DND-41 (cell line): ENCODE results near the gene EGFL7.

ENCODE experiments used
- ATAC-seq: fragments of 200-7000 bp; cut with Tn5 transposase; 3 replicates; pipeline ENCODE4 v1.9.1; 2021; ENCODE audit warnings: low read depth; ENCODE audit not compliant: insufficient read depth
- DNase-seq: peaks from one replicate; pipeline ENCODE4 v3.0.0-alpha.2; 2020
- H2AFZ ChIP-seq: 2 replicates; pipeline ENCODE4 v1.6.0; 2012; ENCODE audit warnings: low read depth, low read length
- H3K27ac ChIP-seq: 2 replicates; pipeline ENCODE4 v1.5.1; 2012; ENCODE audit warnings: low read length, inconsistent platforms
- H3K27me3 ChIP-seq: fragments of 200-600 bp; sonication (generic); 2 replicates; pipeline ENCODE4 v1.6.0; 2012; ENCODE audit warnings: low read length, mild to moderate bottlenecking, inconsistent platforms; ENCODE audit not compliant: insufficient read depth, poor library complexity
- H3K36me3 ChIP-seq: 2 replicates; pipeline ENCODE4 v1.5.1; 2012; ENCODE audit warnings: low read length, inconsistent platforms; ENCODE audit not compliant: insufficient read depth
- H3K4me1 ChIP-seq: 2 replicates; pipeline ENCODE4 v1.5.1; 2012; ENCODE audit warnings: mild to moderate bottlenecking, low read length; ENCODE audit not compliant: insufficient read depth
- H3K4me2 ChIP-seq: 2 replicates; pipeline ENCODE4 v1.6.0; 2012; ENCODE audit warnings: mild to moderate bottlenecking, moderate library complexity, low read length, inconsistent platforms; ENCODE audit not compliant: insufficient read depth
- H3K4me3 ChIP-seq, 2 experiments: fragments of 200-600 bp in 1 of 2; shearing (Covaris generic) in 1 of 2; 2 replicates each; pipeline ENCODE4 v1.5.1; 2012 to 2016; ENCODE audit warnings: inconsistent platforms in 2 of 2, low read length in 2 of 2, mild to moderate bottlenecking in 2 of 2, low read depth in 1 of 2, moderate library complexity in 1 of 2
- H3K79me2 ChIP-seq: 2 replicates; pipeline ENCODE4 v1.6.0; 2012; ENCODE audit warnings: low read length, inconsistent platforms; ENCODE audit not compliant: insufficient read depth
- H3K9ac ChIP-seq: 2 replicates; pipeline ENCODE4 v1.6.0; 2012; ENCODE audit warnings: low read depth, mild to moderate bottlenecking, inconsistent platforms, low read length, moderate library complexity
- H3K9me3 ChIP-seq: 2 replicates; pipeline ENCODE4 v1.5.1; 2012; ENCODE audit warnings: low read length, moderate library complexity, mild to moderate bottlenecking, inconsistent platforms; ENCODE audit not compliant: insufficient read depth, severe bottlenecking
- H4K20me1 ChIP-seq: 2 replicates; pipeline ENCODE4 v1.6.0; 2012; ENCODE audit warnings: low read length; ENCODE audit not compliant: insufficient read depth
- CTCF ChIP-seq: IDR thresholded peaks from 2 replicates; pipeline ENCODE4 v1.5.1; 2012; ENCODE audit warnings: borderline replicate concordance, low read length, moderate library complexity, mild to moderate bottlenecking; ENCODE audit not compliant: poor library complexity, severe bottlenecking; ENCODE audit errors: extremely low read depth
- EZH2 ChIP-seq: IDR thresholded peaks from 3 replicates; pipeline ENCODE4 v1.6.1; 2012; ENCODE audit warnings: borderline replicate concordance, low read depth, mild to moderate bottlenecking, moderate library complexity, low read length, inconsistent platforms; ENCODE audit not compliant: severe bottlenecking

The EGFL7 gene

GRCh38 chr9:136693490-136694162 lies 30.9 kb downstream of the EGFL7 start:
- H3K36me3 ChIP-seq, result no peaks in the 10 kb centered on the region
- no peaks in the 10 kb centered on the region for H4K20me1 ChIP-seq
- no peak for DNase-seq
- no peaks in the 10 kb centered on the region for H3K27me3 ChIP-seq
- no peak overlapping the region for H3K4me2 ChIP-seq
- no peaks in the 10 kb centered on the region for H3K4me1 ChIP-seq
- no peak overlapping the region for H3K9ac ChIP-seq
- H3K79me2 ChIP-seq, result no peaks in the 10 kb centered on the region
- no peak overlapping the region for H3K4me3 ChIP-seq
- ATAC-seq, result no peak
- no peak overlapping the region for H2AFZ ChIP-seq
- H3K9me3 ChIP-seq, result no peaks in the 10 kb centered on the region
- H3K27ac ChIP-seq, result no peak overlapping the region
- TF ChIP-seq CTCF, result no peak
- no peak for TF ChIP-seq EZH2

GRCh38 chr9:136694163-136694871 lies 31.6 kb downstream of the EGFL7 start:
- peak; percentile 9 for DNase-seq

GRCh38 chr9:136694872-136695247 lies 32.1 kb downstream of the EGFL7 start:
- Histone ChIP-seq H2AFZ (no peak overlapping the region), H3K36me3 (no peaks in the 10 kb centered on the region), H3K9ac (no peak overlapping the region), H3K9me3 (no peaks in the 10 kb centered on the region), H3K4me3 (no peak overlapping the region), H3K4me1 (no peaks in the 10 kb centered on the region), H4K20me1 (no peaks in the 10 kb centered on the region), H3K4me2 (no peak overlapping the region), H3K27me3 (no peaks in the 10 kb centered on the region), H3K79me2 (no peaks in the 10 kb centered on the region), H3K27ac (no peak overlapping the region)
- ATAC-seq, result no peak
- no peak for TF ChIP-seq CTCF
- DNase-seq, result no peak

More at GRCh38 chr9:136694163-136694871, 31.6 kb downstream of the EGFL7 start:
- ATAC-seq, result peak; percentile 67; the same call in 2 of the 3 replicates
- H3K9me3 ChIP-seq, result no peaks in the 10 kb centered on the region
- no peaks in the 10 kb centered on the region for H3K36me3 ChIP-seq
- no peaks in the 10 kb centered on the region for H3K27me3 ChIP-seq
- TF ChIP-seq EZH2 (no peak), CTCF (peak; percentile 52)
- no peaks in the 10 kb centered on the region for H4K20me1 ChIP-seq
- H3K9ac ChIP-seq, result no peak overlapping the region
- H3K79me2 ChIP-seq, result no peaks in the 10 kb centered on the region
- no peaks in the 10 kb centered on the region for H3K4me1 ChIP-seq
- H3K4me3 ChIP-seq, result no peak overlapping the region
- no peak overlapping the region for H2AFZ ChIP-seq
- H3K27ac ChIP-seq, result no peak overlapping the region
- no peak overlapping the region for H3K4me2 ChIP-seq
